Activated CD8-positive, alpha-beta T cell treated with anti-CD3 and anti-CD28 coated beads for 36 hours (primary cell): ENCODE data around the gene UPK2. TPM values are rescaled to one million over a fixed set of nuclear protein-coding genes. Genes with fewer than 3 reads are reported as not detected.

Source experiments
- ATAC-seq: fragments of 200-7000 bp; cut with Tn5 transposase; one replicate; pipeline ENCODE4 v1.10.0; 2021; ENCODE audit warnings: mild to moderate bottlenecking, moderate library complexity
- CTCF ChIA-PET: fragments of 350-600 bp; sonication (Branson Sonifier 250); formaldehyde crosslinking; loops from one replicate; lab custom pipeline; 2021; ENCODE audit warnings: antibody characterized with exemption; lab: Charles Lee
- POLR2A ChIA-PET: fragments of 350-600 bp; sonication (Branson Sonifier 250); formaldehyde crosslinking; loops from one replicate; lab custom pipeline; 2021; ENCODE audit warnings: antibody characterized with exemption; lab: Charles Lee
- DNase-seq: peaks from one replicate; pipeline ENCODE4 v3.0.0-alpha.2; 2020
- H3K27ac Mint-ChIP-seq: one replicate; pipeline ENCODE4 v1.8.0; 2021; ENCODE audit warnings: mild to moderate bottlenecking, mixed read lengths
- H3K27me3 Mint-ChIP-seq: one replicate; pipeline ENCODE4 v1.8.0; 2021; ENCODE audit warnings: mixed read lengths
- H3K36me3 Mint-ChIP-seq: one replicate; pipeline ENCODE4 v1.8.0; 2021; ENCODE audit warnings: low read depth, mixed read lengths
- H3K4me1 Mint-ChIP-seq: one replicate; pipeline ENCODE4 v1.8.0; 2021; ENCODE audit warnings: low read depth, mixed read lengths
- H3K4me3 Mint-ChIP-seq: one replicate; pipeline ENCODE4 v1.8.0; 2021; ENCODE audit warnings: mild to moderate bottlenecking, moderate library complexity, mixed read lengths
- H3K9me3 Mint-ChIP-seq: one replicate; pipeline ENCODE4 v1.8.0; 2021; ENCODE audit warnings: mixed read lengths
- CTCF ChIP-seq: fragments of 200-600 bp; IDR thresholded peaks from one replicate; pipeline ENCODE4 v1.8.0; 2022; ENCODE audit warnings: antibody characterized with exemption, mild to moderate bottlenecking
- intact Hi-C: fragments of 100-400 bp; cut with micrococcal nuclease; formaldehyde crosslinking; loops from one replicate; pipeline ENCODE4 v1.10.0; 2022
- total RNA-seq, 2 experiments: library from RNA; stranded (reverse); gene quantifications; one replicate each; pipeline ENCODE4 v1.2.3, GENCODE V29; 2021

UPK2 gene
- total RNA-seq, 2 experiments from 2014 or later = 1.5 to 2.2 TPM

- intact Hi-C loops = loop anchor here (2.0 kb wide), 1 partner anchor 18 kb away; no protein-coding TSS in a partner anchor
- Mint-ChIP-seq H3K4me1 (peaks cover 77% of the 10 kb centered on the region), H3K36me3 (peaks cover 7% of the 10 kb centered on the region), H3K27ac (peak overlapping the region; percentile 99), H3K4me3 (peak overlapping the region; percentile 81), H3K9me3 (no peaks in the 10 kb centered on the region), H3K27me3 (no peaks in the 10 kb centered on the region)
- POLR2A ChIA-PET = interaction anchor here (0.5 to 2.5 kb wide), 10 partner anchors 18 to 179 kb away, joined by 3 to 23 read pairs (median 4); partner anchors contain the start of genes CENATAC and DDX6
- no peak for TF ChIP-seq CTCF
- ATAC-seq = no peak
- CTCF ChIA-PET = interaction anchor here (0.6 to 3.6 kb wide), 11 partner anchors 24 to 254 kb away, joined by 3 to 17 read pairs (median 3); partner anchors contain the start of genes DDX6 and VPS11
- peak; percentile 79 for DNase-seq
Observed at GRCh38 chr11:118912742-118913410, 43.2 kb upstream of the UPK2 start.

- Mint-ChIP-seq H3K27ac (peak overlapping the region; percentile 99), H3K4me1 (peaks cover 74% of the 10 kb centered on the region), H3K27me3 (no peaks in the 10 kb centered on the region), H3K9me3 (no peaks in the 10 kb centered on the region), H3K4me3 (peak overlapping the region; percentile 81), H3K36me3 (peaks cover 10% of the 10 kb centered on the region)
- DNase-seq (peak; percentile 71), ATAC-seq (no peak)
- POLR2A ChIA-PET = interaction anchor here (0.6 to 3.8 kb wide), 10 partner anchors 18 to 136 kb away, joined by 3 to 23 read pairs (median 4); partner anchors contain the start of genes CENATAC, DDX6, RPS25 and TRAPPC4
- TF ChIP-seq CTCF = no peak
- intact Hi-C loops = loop anchor here (2.0 kb wide), 1 partner anchor 17 kb away; no protein-coding TSS in a partner anchor
- CTCF ChIA-PET = interaction anchor here (1.3 to 3.6 kb wide), 5 partner anchors 24 to 254 kb away, joined by 3 to 17 read pairs (median 7); partner anchors contain the start of gene DDX6
Observed at GRCh38 chr11:118913411-118914125, 42.5 kb upstream of the UPK2 start.

GRCh38 chr11:118914178-118914918, 41.8 kb upstream of the UPK2 start:
- no peak for TF ChIP-seq CTCF
- peak overlapping the region; percentile 71 for H3K4me3 Mint-ChIP-seq
- DNase-seq (peak; percentile 94), ATAC-seq (peak; percentile 48)
- H3K4me1 Mint-ChIP-seq = peaks cover 70% of the 10 kb centered on the region
- H3K36me3 Mint-ChIP-seq = peaks cover 10% of the 10 kb centered on the region
- H3K27me3 Mint-ChIP-seq = no peaks in the 10 kb centered on the region
- POLR2A ChIA-PET = interaction anchor here (0.6 to 3.8 kb wide), 12 partner anchors 19 to 136 kb away, joined by 3 to 23 read pairs (median 4); partner anchors contain the start of genes CENATAC, DDX6, RPS25 and TRAPPC4
- intact Hi-C loops = no loop called here
- no peaks in the 10 kb centered on the region for H3K9me3 Mint-ChIP-seq
- peak overlapping the region; percentile 99 for H3K27ac Mint-ChIP-seq
- CTCF ChIA-PET = interaction anchor here (0.7 to 3.6 kb wide), 6 partner anchors 8 to 255 kb away, joined by 3 to 17 read pairs (median 4); partner anchors contain the start of gene DDX6

GRCh38 chr11:118914987-118915386, 41.1 kb upstream of the UPK2 start:
- H3K4me3 Mint-ChIP-seq = peak overlapping the region; percentile 71
- H3K27me3 Mint-ChIP-seq = no peaks in the 10 kb centered on the region
- no peaks in the 10 kb centered on the region for H3K9me3 Mint-ChIP-seq
- no peak for TF ChIP-seq CTCF
- CTCF ChIA-PET = interaction anchor here (0.7 to 2.3 kb wide), 3 partner anchors 9 to 225 kb away, joined by 3 to 7 read pairs (median 3); partner anchors contain the start of gene DDX6
- intact Hi-C loops = no loop called here
- peaks cover 76% of the 10 kb centered on the region for H3K4me1 Mint-ChIP-seq
- H3K36me3 Mint-ChIP-seq = peaks cover 7% of the 10 kb centered on the region
- POLR2A ChIA-PET = interaction anchor here (0.6 to 3.8 kb wide), 4 partner anchors 20 to 124 kb away, joined by 3 to 12 read pairs (median 4); partner anchors contain the start of genes DDX6, RPS25 and TRAPPC4
- DNase-seq = no peak
- no peak for ATAC-seq
- H3K27ac Mint-ChIP-seq = peak overlapping the region; percentile 99
